HG03103 (cell line): ENCODE results near the gene FGF18.
"Not testable (repeated sequence)": the region's sequence is repeated elsewhere in the genome, so short reads cannot be mapped to it uniquely, and the experiment has no call there.

ENCODE experiments used
- ATAC-seq: cut with Tn5 transposase; IDR thresholded peaks from one replicate; pipeline ENCODE4 v1.9.1; 2021; ENCODE audit warnings: low read depth; ENCODE audit not compliant: unreplicated experiment

The FGF18 gene

DNA sequence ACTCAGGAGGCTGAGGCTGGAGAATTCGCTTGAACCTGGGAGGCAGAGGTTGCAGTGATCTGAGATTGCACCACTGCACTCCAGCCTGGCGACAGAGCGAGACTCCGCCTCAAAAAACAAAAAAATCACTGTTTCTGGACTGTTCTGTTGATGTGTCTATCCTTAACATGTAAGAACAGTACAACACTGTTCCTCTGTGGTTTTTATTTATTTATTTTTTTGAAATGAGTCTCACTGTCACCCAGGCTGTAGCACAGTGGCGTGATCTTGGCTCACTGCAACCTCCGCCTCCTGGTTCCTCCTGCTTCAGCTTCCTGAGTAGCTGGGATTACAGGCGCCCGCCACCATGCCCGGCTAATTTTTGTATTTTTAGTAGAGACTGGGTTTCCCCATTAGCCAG, 20.8 kb upstream of the FGF18 start:
- ATAC-seq = not testable (repeated sequence)

- no peak for ATAC-seq
These were observed 19.3 kb upstream of the FGF18 start for GRCh38 chr5:171400169-171400568.

GRCh38 chr5:171401167-171401947, 18.1 kb upstream of the FGF18 start:
- no peak for ATAC-seq

DNA sequence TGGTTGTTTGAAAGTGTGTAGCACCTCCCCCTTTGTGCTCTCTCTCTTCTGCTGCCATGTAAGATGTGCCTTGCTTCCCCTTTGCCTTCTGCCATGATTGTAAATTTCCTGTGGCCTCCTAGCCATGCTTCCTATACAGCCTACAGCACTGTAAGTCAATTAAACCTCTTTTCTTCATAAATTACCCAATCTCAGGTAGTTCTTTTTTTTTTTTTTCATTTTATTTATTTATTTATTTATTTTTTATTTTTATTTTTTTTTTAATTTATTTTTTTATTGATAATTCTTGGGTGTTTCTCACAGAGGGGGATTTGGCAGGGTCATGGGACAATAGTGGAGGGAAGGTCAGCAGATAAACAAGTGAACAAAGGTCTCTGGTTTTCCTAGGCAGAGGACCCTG, 16.7 kb upstream of the FGF18 start:
- ATAC-seq = not testable (repeated sequence)

- no peak for ATAC-seq
These were observed 13.8 kb upstream of the FGF18 start for GRCh38 chr5:171405615-171406014.

GRCh38 chr5:171407234-171407633, 12.2 kb upstream of the FGF18 start:
- no peak for ATAC-seq

GRCh38 chr5:171409164-171410136, 10.0 kb upstream of the FGF18 start:
- no peak for ATAC-seq

GRCh38 chr5:171410181-171410580, 9.3 kb upstream of the FGF18 start:
- ATAC-seq = no peak

- no peak for ATAC-seq
These were observed 7.3 kb upstream of the FGF18 start for GRCh38 chr5:171412186-171412585.

DNA sequence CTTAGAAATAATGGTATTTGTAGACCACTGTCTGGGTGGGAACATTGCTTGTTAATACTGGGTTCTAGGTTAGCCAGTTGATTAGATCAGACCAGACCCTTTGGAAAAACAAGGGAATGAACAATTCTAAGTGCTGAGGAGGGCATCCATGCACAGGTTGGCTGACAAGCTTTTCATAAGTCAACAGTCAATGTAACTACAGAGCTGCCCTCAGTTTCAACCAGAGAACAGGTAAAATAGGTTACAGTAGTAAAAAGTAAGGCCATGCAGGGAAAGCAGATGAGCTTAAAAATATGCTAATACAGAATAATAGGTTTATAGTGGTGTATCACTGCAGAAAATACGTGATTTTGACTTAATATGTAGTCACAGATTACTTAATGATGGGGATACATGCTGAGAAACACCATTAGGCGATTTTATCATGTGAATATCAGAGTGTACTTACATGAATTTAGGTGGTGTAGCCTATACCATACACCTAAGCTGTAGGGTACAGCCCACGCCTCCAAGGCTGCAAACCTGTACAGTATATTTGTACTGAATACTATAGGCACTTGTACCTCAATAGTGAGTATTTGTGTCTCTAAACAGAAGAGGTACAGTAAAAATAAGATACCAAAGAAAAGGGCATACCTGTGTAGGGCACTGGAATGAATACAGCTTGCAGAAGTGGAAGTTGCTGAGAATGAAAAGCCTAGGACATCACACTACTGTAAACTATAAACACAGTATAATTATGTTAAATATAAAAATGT, 6.1 kb upstream of the FGF18 start:
- no peak for ATAC-seq

DNA sequence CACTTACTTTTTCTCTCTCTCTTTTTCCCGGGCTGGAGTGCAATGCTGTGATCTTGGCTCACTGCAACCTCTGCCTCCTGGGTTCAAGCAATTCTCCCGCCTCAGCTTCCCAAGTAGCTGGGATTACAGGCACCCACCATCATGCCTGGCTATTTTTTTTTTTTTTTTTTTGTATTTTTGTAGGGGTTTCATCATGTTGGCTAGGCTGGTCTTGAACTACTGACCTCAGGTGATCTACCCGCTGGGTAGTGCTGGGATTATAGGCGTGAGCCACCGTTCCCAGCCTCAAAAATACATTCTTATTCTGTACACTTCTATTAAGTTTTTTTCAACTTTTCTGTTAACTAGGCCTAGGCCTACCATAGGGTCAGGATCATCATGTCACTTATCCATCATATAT, 5.5 kb upstream of the FGF18 start:
- ATAC-seq = not testable (repeated sequence)

GRCh38 chr5:171415115-171415730, 4.2 kb upstream of the FGF18 start:
- no peak for ATAC-seq

- no peak for ATAC-seq
These were observed 3.0 kb upstream of the FGF18 start for GRCh38 chr5:171416160-171417049.

DNA sequence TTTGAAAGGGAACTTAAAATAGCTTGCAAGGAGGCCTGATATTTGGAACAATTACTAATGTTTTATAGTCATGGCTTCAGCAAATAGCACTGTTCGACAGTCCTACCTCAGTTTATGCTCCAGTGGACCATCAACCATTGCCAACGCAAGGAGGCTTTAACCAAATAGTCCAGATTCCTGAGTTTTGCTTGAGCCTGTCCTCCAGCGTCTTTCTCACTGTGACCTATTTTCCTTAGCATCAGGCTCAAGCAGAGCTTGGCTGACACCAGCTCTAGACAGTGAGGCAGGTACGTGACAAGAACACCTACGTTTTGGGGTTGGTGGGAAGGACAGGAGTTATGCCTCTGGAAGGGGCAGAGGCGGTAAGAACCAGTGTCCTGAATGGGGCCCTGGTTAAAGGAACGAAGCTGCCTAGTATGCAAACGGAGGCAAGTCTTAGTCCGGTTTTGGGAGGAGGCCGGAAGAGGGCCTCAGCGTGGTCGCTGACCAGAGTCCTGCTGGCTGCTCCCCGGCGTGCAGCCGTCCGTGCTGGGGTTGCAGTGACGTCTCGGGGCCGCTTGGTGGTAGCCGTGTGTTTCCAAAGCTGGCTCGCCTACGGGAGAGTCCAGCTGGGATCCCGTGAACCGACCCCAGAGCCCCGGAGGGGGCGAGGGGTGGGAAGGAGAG, 998 bp upstream of the FGF18 start:
- ATAC-seq = no peak

GRCh38 chr5:171419688-171420430, 412 bp downstream of the FGF18 start:
- ATAC-seq = peak; percentile 23

DNA sequence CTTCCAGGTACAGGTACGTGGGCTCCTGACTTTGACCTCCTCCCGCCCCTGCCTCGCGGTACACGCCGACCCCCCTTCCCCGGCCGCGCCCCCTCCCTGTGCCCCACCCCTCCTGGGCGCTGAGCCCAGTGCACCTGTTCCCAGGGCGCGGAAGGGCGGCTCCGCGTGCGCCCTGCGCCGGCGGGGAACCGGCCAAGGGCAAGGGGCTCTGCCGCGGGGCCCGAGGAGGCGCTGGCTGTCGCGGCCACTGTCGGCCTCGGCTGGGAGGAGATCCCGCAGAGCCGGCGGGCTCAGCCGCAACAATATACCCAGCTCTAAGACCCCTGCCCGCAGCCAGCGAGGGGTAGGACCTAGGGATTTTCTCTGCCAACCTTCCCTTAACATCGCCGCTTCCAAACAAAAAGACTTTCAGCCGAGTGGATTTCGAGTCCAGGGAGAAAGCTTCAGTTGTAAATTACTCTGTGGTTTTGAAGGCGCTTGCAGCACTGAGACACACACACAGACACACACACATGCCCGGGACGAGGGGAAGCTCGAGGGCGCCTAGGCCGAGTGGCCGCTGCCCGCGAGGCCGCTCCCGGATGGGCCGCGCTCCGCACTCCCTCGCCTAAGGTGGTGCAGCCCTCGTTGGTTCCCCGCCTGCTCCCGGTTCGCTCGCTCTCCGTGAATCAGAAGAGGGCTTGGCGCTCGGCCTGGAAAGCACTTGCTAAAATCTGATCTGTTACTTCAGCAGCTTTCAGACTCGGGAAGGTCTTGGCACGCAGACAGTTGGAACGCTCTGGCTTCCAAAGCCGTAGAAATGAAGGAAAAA, 1.2 kb downstream of the FGF18 start:
- no peak for ATAC-seq
